Colonic mucosa (tissue), 4 donors: ENCODE measurements around the gene RRM1. TPM values are rescaled to one million over a fixed set of nuclear protein-coding genes. Genes with fewer than 3 reads are reported as not detected.

Experiments
- DNase-seq: peaks from one replicate; pipeline ENCODE4 v3.0.0-alpha.2; 2020
- H3K27ac ChIP-seq: fragments of 200-600 bp; one replicate; pipeline ENCODE4 v1.8.0; 2021
- H3K27me3 ChIP-seq: fragments of 200-600 bp; one replicate; pipeline ENCODE4 v1.8.0; 2021
- H3K36me3 ChIP-seq: fragments of 200-600 bp; one replicate; pipeline ENCODE4 v1.8.0; 2021
- H3K4me1 ChIP-seq: fragments of 200-600 bp; one replicate; pipeline ENCODE4 v1.8.0; 2021; ENCODE audit warnings: mild to moderate bottlenecking
- H3K4me3 ChIP-seq: fragments of 200-600 bp; one replicate; pipeline ENCODE4 v1.8.0; 2021
- H3K9ac ChIP-seq, 2 donors: one replicate each; pipeline ENCODE4 v1.7.0; 2013; ENCODE audit warnings: control low read depth in 2 of 2, low read depth in 2 of 2, low read length in 2 of 2
- H3K9me3 ChIP-seq: fragments of 200-600 bp; one replicate; pipeline ENCODE4 v1.8.0; 2021
- CTCF ChIP-seq: fragments of 200-600 bp; IDR thresholded peaks from one replicate; pipeline ENCODE4 v1.8.0; 2022; ENCODE audit warnings: antibody characterized with exemption, mild to moderate bottlenecking
- intact Hi-C: fragments of 100-400 bp; cut with DNase I; formaldehyde crosslinking; loops from one replicate; pipeline ENCODE4 v1.14.1; 2022
- total RNA-seq, 2 donors: library from RNA; stranded (reverse); fragmentation: NEBNext Ultra II Directional in 1 of 2; extraction: Animal tissue kit (Norgen Biotek cat#: 25700) in 1 of 2; gene quantifications; one replicate each; pipeline ENCODE4 v1.2.1, GENCODE V29; 2021
- donor health status: healthy.
- donor health status: DM: no; HTN: no; CAD: no.
- donor health status: DM: no; HTN: no; CAD: no.

Gene RRM1
- total RNA-seq, 2 donors from 2014 or later: 50.7 to 108 TPM

DNA sequence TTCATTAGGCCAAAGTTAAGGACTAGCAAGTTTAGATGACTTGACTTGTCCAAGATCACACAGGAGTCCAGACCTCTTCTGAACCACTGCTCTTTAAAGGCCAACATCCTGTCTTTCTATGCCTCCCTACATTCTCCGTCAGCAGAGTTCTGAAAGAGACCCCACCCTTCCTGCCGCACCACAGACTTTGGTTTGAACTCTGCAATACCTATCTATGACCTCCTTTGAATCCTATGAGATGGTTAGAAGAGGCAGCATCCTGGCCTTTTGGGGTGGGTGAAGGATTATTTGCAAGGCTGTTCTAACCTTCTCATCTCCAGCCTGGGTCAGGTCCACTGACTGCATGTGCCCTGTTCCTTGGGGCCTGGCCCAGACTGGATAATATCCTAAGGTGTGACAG is 4.3 kb upstream of the RRM1 start:
- H3K27me3 ChIP-seq: no peaks in the 10 kb centered on the region
- H3K9ac ChIP-seq: no peak overlapping the region
- TF ChIP-seq CTCF: no peak
- intact Hi-C loops: no loop called here
- no peaks in the 10 kb centered on the region for H3K4me1 ChIP-seq
- H3K27ac ChIP-seq: no peak overlapping the region
- DNase-seq: no peak
- no peaks in the 10 kb centered on the region for H3K9me3 ChIP-seq
- H3K36me3 ChIP-seq: no peaks in the 10 kb centered on the region
- H3K4me3 ChIP-seq: no peak overlapping the region

DNA sequence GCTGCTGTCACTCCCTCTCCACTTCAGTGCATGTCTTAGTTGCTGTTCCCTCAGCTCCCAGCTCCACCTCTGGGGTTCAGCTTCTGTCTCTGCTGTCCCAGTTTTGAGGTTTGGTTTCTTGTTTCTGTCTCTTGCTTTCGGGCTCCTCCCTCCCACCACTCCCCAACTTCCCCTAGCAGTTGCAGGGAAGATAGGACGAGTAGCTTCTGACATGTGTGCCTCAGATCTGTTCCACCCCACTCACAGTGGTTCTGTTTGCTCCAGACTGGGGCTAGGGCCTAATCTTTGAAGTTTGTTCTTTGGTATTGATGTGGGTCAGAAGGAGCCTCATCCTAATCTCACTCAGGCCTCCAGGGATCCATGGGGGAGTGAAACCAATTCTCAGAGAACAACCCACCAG is 2.6 kb upstream of the RRM1 start:
- no peaks in the 10 kb centered on the region for H3K4me1 ChIP-seq
- H3K9me3 ChIP-seq: no peaks in the 10 kb centered on the region
- no peak for TF ChIP-seq CTCF
- H3K4me3 ChIP-seq: no peak overlapping the region
- DNase-seq: no peak
- H3K27ac ChIP-seq: no peak overlapping the region
- H3K9ac ChIP-seq: no peak overlapping the region
- no peaks in the 10 kb centered on the region for H3K27me3 ChIP-seq
- intact Hi-C loops: no loop called here
- H3K36me3 ChIP-seq: no peaks in the 10 kb centered on the region

- H3K36me3 ChIP-seq: no peaks in the 10 kb centered on the region
- intact Hi-C loops: no loop called here
- peak overlapping the region; percentile 89 to 91 for H3K9ac ChIP-seq
- H3K4me1 ChIP-seq: no peaks in the 10 kb centered on the region
- DNase-seq: peak; percentile 30
- no peaks in the 10 kb centered on the region for H3K27me3 ChIP-seq
- no peak for TF ChIP-seq CTCF
- H3K4me3 ChIP-seq: peak overlapping the region; percentile 83
- no peaks in the 10 kb centered on the region for H3K9me3 ChIP-seq
- H3K27ac ChIP-seq: peak overlapping the region; percentile 82
These were observed 866 bp upstream of the RRM1 start for GRCh38 chr11:4093519-4094347.

GRCh38 chr11:4095509-4096230 is 1.1 kb downstream of the RRM1 start:
- Histone ChIP-seq H3K27ac (peak overlapping the region; percentile 82), H3K4me1 (no peaks in the 10 kb centered on the region), H3K4me3 (peak overlapping the region; percentile 83), H3K36me3 (no peaks in the 10 kb centered on the region), H3K27me3 (no peaks in the 10 kb centered on the region), H3K9me3 (no peaks in the 10 kb centered on the region), H3K9ac (peak overlapping the region; percentile 89 to 91)
- no peak for TF ChIP-seq CTCF
- intact Hi-C loops: no loop called here
- no peak for DNase-seq

- Histone ChIP-seq H3K9me3 (no peaks in the 10 kb centered on the region), H3K27ac (no peak overlapping the region), H3K36me3 (no peaks in the 10 kb centered on the region), H3K4me1 (no peaks in the 10 kb centered on the region), H3K9ac (no peak overlapping the region), H3K27me3 (no peaks in the 10 kb centered on the region), H3K4me3 (no peak overlapping the region)
- no peak for DNase-seq
- TF ChIP-seq CTCF: no peak
- intact Hi-C loops: no loop called here
These were observed 3.5 kb downstream of the RRM1 start for GRCh38 chr11:4098026-4098621.
